Fibroblast of skin of scalp (primary cell): ENCODE results near the gene DUSP6.

ENCODE experiments used
- DNase-seq: peaks from one replicate; pipeline ENCODE4 v3.0.0-alpha.2; 2013

DUSP6 gene

GRCh38 chr12:89373763-89374572 is 21.7 kb upstream of the DUSP6 start:
- DNase-seq = peak; percentile 58

- DNase-seq = no peak
Measured at GRCh38 chr12:89372584-89373370, 20.5 kb upstream of the DUSP6 start.

DNA sequence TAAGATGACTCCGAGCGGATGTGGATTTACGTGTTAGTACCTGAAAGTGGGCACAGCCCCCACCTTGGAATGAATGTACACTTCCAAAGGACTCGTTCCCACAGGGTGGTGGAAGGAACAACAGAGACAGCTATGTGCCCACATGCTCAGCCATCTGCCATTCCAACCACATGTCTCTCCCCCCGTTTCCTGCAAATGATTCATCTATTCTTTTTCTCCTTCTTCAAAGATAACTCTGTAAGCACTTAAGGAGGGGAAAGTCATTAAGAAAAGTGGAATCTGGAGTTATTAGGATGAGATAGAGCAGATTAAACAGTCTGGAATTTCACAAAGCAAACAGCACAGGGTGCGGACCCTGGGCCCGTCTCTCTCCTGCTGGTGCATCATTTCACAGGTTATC is 18.5 kb upstream of the DUSP6 start:
- DNase-seq = peak; percentile 67

DNA sequence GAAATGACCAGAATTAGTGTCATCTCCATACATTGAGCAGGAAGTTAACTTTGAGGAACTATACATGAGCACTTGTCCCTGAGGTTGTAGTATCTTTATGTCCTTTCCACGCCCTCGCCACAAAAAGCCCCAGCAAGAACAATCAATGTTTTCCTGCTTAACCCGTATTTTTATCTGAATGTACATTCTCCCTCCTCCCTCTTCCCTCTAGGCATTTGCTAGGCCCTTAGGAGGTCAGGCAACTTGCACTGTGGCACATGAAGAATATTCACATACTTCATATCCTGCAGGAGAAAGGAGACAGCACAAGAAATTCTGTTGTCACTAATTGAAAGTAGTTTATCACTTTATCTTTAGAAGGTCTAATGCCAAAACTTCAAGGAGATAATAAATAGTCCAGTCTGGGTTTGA is 18.1 kb upstream of the DUSP6 start:
- no peak for DNase-seq

DNA sequence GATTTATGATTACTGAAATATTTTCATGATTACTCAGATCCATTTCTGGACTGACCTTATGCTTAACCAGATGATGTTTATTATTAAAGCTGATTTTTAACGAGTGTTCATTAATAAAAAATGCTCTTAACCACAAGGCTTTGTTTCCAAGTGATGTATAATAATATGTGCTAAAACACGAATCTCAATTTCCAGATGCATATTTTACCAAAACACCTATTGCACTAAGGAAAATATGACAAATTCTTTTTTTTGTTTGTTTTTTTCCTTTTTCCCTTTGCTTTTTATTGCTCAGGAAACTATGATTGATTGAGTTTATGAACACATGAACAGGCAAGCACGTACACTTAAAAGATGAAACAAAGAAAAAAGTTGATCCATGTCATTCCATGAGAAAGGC is 16.9 kb upstream of the DUSP6 start:
- no peak for DNase-seq

DNA sequence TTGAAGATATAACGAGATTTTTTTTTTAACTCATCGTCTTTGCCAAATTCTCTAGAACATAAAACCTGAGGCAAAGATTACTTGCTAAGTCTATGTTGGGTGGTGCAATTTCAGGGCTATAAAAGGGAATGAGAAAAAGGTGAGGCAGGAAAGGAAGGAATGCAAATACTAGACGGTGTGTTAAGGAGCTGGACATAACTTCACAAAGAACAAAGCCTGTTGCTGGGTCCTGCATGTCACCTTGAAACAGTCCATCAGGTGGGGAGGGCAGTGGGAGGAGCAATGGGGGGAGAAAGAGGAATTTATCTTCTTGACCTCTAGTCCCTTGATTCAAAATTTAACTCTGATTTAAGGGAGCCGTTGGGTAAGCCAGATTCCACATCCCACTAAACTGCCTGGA is 16.1 kb upstream of the DUSP6 start:
- DNase-seq = no peak

GRCh38 chr12:89366676-89367364 is 14.5 kb upstream of the DUSP6 start:
- no peak for DNase-seq

DNA sequence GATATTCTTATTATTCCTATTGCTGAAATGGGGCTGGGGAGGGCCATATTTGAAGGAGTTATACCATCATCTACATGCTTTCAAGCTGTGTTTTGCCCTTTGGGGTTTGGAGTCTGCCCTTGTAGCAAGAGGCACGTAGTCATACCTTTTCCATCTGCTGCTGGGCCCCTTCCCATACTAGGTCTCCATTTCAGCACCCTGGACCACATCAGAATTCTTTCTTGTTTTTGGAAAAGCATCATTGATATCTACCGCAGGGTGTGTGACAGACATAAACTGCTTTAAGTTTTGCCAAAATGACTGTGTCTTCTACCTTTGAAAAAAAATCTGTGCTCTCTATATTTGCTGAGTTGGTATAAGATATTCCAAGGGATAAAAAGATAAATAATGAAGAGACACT is 12.3 kb upstream of the DUSP6 start:
- no peak for DNase-seq

GRCh38 chr12:89364058-89364457 is 11.8 kb upstream of the DUSP6 start:
- DNase-seq = no peak

DNA sequence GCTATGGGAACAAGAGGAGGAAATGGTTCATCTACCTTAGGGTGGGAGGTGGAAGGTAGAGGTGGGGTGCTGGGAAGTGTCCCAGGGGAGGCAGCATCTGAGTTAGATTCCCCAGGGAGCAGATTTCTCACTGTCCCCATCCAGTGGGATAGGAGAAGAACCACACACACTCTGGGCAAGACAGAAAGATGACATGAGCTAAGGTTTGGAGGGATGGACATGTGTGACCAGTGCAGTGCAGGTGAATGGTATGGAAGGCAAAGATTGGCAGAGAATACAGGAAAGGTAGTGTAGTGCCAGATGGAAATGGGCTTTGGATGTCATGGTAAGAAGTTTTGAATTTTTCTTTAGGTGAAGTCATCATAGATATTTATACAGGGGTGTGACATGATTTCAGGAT is 11.3 kb upstream of the DUSP6 start:
- DNase-seq = no peak

DNA sequence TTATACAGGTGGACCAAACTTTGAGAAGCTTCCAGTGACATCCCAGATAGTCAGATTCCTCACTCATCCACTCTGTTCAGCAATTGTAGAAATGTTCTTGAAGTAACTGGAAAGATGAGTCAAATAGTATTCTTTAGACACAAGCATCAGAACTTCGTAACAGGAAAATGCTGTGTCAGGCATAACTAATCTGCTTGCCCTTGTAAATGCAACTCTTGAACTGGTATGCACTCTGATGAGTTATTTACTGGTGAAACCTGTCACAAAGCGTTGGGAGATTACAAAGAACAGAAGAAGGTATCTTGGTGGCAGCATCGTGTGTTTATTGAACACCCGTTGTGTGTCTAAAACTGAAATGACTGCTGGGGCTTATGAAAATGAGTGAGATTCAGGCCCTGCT is 10.8 kb upstream of the DUSP6 start:
- DNase-seq = no peak

DNA sequence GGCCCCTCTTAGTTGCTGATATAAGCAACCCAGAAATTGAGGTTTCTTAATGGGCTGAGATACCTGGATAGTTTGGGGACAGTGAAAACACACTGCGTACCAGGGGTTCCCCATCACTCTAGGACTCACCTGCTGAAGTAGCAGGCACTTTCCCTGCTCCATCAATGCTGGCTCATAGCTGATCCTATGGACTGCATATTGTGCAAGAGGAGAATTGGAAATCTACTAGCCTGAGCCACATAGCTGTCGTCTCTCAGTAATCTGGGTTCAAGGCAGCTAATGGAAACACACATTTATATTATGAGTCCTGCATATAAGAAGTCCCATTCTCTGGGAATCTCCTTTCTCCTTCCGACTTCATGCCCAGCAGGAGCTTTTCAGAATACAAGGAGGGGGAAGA is 7.3 kb upstream of the DUSP6 start:
- no peak for DNase-seq

DNA sequence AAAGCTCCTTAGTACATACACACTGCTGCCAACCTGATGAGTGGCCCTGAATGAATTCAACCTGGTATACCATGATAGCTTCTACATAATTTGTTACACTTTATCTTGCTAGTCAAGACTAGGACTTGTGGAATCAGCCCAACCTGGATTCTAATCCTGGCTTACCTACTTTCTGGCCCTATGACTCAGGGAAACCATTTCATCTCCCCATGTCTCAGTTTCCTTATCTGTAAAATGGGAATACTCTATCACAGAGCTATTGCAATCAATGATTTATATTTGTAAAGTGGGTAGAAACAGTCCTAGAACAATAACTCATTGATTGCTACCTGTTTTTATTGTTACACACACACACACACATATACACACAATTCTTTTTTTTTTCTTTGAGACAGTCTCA is 6.5 kb upstream of the DUSP6 start:
- no peak for DNase-seq

DNA sequence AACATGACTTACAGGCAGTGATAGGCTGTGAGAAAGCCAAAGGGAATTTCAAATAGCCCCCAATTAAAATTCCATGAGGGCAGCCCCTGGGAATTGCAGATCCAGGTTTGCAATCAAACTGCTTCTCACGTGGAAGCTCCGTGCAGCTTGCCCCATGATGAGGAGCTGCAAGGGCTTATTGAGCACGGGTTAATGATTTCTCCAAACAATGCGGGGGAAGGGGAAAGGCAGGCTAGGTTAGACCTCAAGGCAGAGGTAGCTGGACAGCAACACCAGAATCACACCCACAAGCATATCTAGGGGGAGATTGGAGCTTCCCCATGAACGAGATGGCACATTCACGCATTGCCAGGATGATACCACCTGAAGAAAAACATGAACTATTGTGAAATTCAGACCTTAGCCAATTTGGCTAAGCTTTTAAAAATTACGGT is 5.0 kb upstream of the DUSP6 start:
- DNase-seq = no peak

DNA sequence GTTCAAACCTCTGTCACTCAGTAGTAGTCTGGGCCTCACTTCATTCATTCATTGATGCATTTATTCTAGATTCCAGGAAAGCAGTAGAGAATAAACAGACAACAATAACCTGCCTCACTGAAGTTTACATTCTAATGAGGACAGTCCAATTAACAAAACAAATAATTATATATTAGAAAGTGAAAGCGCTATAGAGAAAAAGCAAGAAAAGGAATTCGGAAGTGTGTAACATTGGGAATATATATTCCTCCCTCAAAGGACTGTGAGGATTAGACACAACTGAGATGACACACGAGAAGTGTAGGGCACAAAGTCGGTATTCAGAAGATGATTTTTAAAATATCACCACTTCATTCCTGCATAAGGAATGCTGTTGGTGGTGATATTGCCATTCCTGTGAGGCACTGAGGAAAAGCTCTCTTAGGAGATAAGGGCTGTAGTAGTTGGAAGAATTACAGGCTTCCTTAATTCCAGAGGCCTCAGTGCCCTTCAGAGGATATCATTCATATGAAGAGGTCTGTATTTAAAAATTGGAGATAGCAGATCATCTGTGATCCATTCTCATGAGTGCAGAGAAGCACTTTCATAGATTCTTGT is 3.9 kb upstream of the DUSP6 start:
- DNase-seq = no peak

DNA sequence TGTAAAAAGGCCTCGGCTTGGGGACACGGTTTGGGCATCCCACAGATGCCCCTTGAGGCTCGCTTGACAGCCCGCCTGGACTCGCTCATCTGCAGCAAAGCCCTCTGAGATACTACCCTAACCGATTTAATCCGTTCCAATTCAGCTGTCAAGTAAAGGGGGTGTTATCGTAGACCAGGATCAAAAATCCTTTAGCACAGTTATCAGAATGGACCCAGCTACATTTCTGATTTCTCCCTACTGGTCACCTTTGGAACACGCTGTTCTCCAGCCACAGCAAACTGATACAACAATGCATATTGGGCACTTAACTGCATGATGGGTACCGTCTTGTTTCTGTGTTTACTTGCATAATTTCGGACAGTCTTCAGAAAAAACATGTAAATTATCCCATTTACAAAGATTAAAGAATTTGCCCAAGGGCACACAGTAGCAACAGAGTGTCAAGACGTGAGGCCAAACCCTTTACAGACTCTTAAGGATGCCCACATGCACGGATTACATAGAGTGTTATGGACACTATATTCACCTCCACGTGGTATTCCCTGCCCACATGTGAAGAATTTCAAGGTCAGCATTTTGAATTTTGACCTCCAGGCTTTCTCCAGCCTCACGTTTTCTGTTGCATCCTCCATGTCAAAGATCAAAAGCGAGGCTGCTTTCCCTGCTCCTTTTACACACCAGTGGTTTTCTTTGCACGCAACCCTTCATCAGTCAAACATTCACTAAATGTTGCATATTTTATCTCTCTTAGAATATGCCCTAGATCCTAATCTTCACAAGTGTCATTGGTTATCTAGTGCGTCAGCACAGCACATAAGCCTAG is 3.2 kb upstream of the DUSP6 start:
- no peak for DNase-seq

DNA sequence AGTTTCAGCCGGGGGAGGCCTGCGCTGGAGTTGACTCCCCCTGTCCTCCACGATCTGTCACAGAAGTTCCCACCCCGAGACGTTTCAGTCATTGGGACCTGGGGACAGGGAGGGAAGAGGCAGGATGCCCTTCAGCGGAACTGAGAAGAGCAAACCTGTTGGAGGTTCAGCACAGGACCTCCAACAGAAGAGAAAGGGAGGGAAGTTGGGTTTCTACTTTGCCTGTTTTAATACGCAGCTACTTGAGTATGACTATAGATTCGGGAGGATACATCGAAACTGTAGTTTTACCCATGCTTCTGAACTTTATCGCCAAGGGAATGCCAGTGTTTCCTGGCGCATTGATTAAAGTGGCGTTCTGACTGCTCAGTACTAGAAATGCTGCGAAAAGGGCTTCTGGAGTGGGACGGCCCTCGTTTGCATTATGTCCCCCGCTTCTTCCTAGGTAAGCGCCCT is 2.3 kb upstream of the DUSP6 start:
- no peak for DNase-seq

GRCh38 chr12:89353823-89354611 is 1.7 kb upstream of the DUSP6 start:
- peak; percentile 66 for DNase-seq

DNA sequence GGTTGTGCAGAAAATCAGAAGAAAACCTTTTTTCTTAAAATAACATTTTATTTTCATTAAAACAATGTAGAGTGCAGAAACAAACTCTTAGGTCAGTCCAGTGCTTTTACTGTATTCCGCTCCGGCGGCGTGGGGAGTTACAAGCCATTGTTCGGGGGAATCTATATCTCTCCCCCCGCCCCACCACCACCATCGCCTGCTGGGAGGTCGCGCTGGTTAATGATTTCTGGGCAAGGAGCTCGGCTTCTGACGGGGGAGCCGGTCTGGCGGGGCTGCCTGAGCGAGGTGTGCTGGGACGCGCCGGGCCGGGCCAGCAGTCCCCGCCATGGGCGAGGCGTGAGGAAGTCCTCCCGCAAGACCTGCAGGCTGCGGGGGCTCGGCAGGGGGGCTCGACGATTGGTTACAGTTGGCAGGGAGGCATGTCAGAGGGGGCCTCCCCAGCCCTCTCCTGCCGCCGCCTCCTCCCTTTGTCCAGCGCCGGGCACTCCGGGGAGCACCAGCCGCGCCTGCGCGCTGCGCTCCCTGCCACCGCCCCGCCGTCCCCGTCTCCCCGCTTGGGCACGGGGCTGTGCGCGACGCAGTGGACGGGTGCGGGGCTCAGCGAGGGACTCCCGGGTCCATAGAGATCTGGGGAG is 1.0 kb upstream of the DUSP6 start:
- DNase-seq = peak; percentile 75

GRCh38 chr12:89352242-89352491 is 134 bp downstream of the DUSP6 start:
- DNase-seq = no peak
